Activated CD4-positive, CD25-positive, alpha-beta regulatory T cell (primary cell): ENCODE measurements around the gene BSX.

Source experiments
- DNase-seq, 4 experiments: peaks; one replicate each; lab custom pipeline; 2025; lab: John Stamatoyannopoulos, UW

The BSX gene

GRCh38 chr11:122954455-122954854, 27.2 kb downstream of the BSX start:
- no peak for DNase-seq

GRCh38 chr11:122951211-122951610, 30.4 kb downstream of the BSX start:
- DNase-seq, result no peak

GRCh38 chr11:122938557-122938956, 43.1 kb downstream of the BSX start:
- no peak for DNase-seq

- no peak for DNase-seq
Observed at GRCh38 chr11:122937983-122938382, 43.7 kb downstream of the BSX start.

GRCh38 chr11:122933416-122933815, 48.2 kb downstream of the BSX start:
- DNase-seq, result no peak

- DNase-seq, result no peak
Observed at GRCh38 chr11:122931510-122931909, 50.1 kb downstream of the BSX start.
